Fibroblast of skin of back (primary cell): Measurements from ENCODE around the gene FGGY.
"Not testable (repeated sequence)": the region's sequence is repeated elsewhere in the genome, so short reads cannot be mapped to it uniquely, and the experiment has no call there.

ENCODE experiments used
- DNase-seq: peaks from one replicate; pipeline ENCODE4 v3.0.0-alpha.2; 2013

Gene FGGY

GRCh38 chr1:59556398-59556797 is 259.5 kb downstream of the FGGY start:
- no peak for DNase-seq

GRCh38 chr1:59556802-59557548 is 260.1 kb downstream of the FGGY start:
- DNase-seq: no peak

GRCh38 chr1:59557549-59557885 is 260.6 kb downstream of the FGGY start:
- DNase-seq: no peak

GRCh38 chr1:59558580-59558979 is 261.7 kb downstream of the FGGY start:
- not testable (repeated sequence) for DNase-seq

- peak; percentile 38 for DNase-seq
Measured at GRCh38 chr1:59560807-59561450, 264.0 kb downstream of the FGGY start.

- no peak for DNase-seq
Measured at GRCh38 chr1:59561796-59562195, 264.9 kb downstream of the FGGY start.

GRCh38 chr1:59564192-59564891 is 267.4 kb downstream of the FGGY start:
- peak; percentile 25 for DNase-seq

- DNase-seq: peak; percentile 63
Measured at GRCh38 chr1:59565611-59566410, 268.9 kb downstream of the FGGY start.

GRCh38 chr1:59568158-59568935 is 271.5 kb downstream of the FGGY start:
- peak; percentile 18 for DNase-seq

- DNase-seq: no peak
Measured at GRCh38 chr1:59569198-59569597, 272.3 kb downstream of the FGGY start.

- DNase-seq: no peak
Measured at GRCh38 chr1:59570524-59570923, 273.6 kb downstream of the FGGY start.

- peak; percentile 84 for DNase-seq
Measured at GRCh38 chr1:59574085-59574484, 277.2 kb downstream of the FGGY start.

GRCh38 chr1:59577774-59578173 is 280.9 kb downstream of the FGGY start:
- DNase-seq: no peak

- no peak for DNase-seq
Measured at GRCh38 chr1:59579222-59579621, 282.3 kb downstream of the FGGY start.

GRCh38 chr1:59580257-59580656 is 283.4 kb downstream of the FGGY start:
- DNase-seq: no peak

GRCh38 chr1:59592410-59592809 is 295.5 kb downstream of the FGGY start:
- DNase-seq: not testable (repeated sequence)

GRCh38 chr1:59592924-59593323 is 296.0 kb downstream of the FGGY start:
- no peak for DNase-seq

- DNase-seq: no peak
Measured at GRCh38 chr1:59593798-59594790, 297.2 kb downstream of the FGGY start.

GRCh38 chr1:59595774-59596173 is 298.9 kb downstream of the FGGY start:
- DNase-seq: peak; percentile 27

GRCh38 chr1:59596432-59596831 is 299.5 kb downstream of the FGGY start:
- peak; percentile 35 for DNase-seq

- no peak for DNase-seq
Measured at GRCh38 chr1:59596956-59597355, 300.1 kb downstream of the FGGY start.
